Stimulated activated CD8-positive, alpha-beta memory T cell treated with anti-CD3 and anti-CD28 coated beads, Interleukin-7, amount 100 ng/mL, for 24 hours (primary cell): ENCODE results near the gene LYPD5.

Experiments used
- DNase-seq: peaks from one replicate; pipeline ENCODE4 v3.0.0-alpha.2; 2020; ENCODE audit warnings: low read depth

LYPD5 gene

DNA sequence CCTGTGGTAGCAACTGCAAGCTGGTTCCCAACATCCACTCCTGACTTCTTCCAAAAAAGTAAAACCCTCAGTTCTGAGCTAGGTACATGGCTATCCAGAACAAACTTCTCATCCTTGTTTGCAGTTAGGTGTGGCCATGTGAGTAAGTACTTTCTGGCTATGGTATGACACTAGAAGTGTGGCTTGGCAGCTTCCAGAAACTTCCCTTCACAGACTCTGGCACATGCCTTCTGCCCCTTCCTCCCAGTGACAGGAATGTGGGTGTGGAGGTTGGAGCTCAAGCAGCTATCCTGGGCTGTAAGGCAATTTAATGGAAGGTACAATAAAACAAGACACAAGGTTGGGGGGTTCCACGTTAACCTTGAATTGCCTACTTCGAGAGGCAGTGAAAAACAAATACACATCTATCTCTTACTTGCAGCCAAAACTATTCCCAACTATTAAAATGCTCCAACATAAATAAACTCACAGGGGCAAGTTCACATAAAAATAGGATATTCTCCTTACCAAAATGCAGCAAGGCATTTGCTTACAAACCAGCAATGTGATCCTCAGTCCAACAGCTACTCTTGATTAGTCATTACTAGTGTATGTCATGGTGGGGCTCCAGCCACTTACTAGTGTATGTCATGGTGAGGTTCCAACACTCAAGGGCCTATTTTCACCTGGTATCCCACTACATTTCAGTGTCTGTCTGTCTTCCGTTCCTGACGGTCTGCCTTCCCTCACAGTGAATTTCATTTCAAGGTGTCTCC is 50.6 kb downstream of the LYPD5 start:
- no peak for DNase-seq

DNA sequence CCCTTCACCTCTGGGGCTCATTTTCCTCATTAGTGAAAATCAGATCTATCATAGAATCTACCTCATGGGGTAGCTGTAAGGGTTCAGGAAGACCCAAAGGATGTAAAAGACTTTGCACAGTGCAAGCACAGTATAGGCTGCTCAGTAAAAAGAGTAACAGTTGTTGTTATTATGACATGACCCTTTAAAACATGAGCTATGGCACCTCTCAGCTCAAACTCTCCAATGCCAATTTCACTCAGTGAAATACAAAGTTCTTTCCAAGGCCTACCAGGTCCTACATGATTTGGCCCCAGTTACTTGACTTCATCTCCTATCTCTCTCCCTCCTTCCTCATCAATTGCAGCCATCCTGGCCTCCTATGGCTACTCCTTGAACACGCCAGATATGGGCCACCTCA is 52.3 kb downstream of the LYPD5 start:
- no peak for DNase-seq

DNA sequence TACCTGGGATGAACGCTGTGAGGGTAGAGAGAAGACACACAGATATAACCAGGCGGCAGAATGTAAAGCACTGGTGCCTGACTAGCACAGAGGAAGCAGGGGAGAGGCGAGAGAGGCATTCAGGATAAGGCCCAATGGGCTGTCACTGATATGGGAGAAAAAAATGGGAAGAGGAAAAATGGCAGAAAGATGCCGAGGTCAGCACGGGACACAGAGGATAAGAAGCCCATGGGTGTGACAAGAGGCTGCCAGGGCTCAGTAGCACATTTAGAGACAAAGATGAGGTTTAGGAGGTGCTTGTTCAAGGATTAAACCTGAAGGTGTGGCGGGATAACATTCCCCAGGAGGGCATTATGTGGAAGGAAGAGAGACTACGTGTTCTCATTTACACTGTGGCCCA is 53.1 kb downstream of the LYPD5 start:
- no peak for DNase-seq

DNA sequence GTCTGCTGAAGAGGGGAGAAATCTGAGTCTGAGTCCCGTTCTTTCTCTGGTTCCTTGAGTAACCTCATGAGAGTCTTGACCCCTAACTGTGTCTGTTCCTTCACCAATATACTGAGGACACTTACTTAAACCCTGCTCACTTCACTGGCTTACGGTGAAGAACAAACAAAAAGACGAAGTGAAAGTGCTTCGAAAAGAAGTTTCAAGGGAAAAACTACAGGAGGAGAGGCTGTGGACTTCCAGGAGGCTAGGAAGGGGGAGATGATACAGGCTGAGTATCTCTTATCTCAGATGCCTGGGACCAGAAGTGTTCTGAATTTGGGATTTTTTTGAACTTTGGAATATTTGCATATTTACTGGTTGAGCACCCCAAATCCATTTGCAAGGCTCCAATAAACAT is 53.6 kb downstream of the LYPD5 start:
- no peak for DNase-seq

DNA sequence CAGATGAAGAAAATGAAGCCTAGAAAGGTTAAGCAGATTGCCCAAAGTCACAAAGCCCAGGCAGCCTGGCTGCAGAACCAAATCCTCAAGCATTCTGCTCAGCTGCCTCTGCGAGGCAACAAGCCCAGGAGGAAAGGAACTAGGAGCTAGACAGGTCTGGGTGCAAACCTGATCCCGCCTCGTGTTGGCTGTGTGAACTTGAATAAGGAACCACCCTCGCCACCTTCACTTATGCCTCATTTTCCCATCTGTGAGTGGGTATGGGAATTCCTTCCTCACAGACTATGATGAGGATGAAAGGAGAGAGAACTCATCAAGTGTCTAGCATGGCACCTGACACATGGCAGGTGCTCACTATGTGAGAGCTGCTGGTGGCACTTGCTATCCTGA is 54.0 kb downstream of the LYPD5 start:
- no peak for DNase-seq

DNA sequence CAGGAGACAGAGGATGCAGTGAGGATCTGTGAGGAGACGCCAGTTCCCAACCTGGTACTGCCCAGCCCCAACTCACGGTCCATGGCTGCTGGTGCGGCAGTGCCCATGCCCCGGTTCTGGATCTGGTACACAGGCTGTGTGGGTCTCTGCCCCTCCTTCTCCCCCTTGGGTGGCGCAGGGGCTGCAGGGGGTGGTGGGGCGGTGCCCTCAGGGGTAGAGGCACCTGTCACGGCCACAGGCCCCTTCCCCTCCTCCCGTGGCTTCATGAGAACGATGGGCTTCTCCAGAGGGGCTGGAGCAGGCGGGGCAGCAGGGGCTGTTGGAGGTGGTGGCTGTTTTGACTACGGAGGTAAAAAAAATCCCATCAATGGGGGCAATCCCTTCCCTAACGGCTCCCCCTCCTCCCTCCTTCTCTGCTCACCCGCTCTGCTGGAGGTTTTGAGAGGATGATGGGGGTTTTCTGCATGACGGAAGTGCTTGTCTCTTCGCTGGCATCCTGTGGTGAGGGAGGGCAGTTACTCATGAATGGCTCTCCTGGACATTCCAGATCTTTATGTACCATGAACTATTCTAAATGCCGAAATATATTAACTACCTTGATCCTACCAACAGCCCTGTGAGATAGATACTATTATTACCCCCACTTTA is 54.6 kb downstream of the LYPD5 start:
- DNase-seq = no peak
